Measurements from ENCODE around the gene RAB3C. TPM values are rescaled to one million over a fixed set of nuclear protein-coding genes. Genes with fewer than 3 reads are reported as not detected.

Gene RAB3C
- total RNA-seq, 1 donor from 2014 or later: 46.5 TPM

DNA sequence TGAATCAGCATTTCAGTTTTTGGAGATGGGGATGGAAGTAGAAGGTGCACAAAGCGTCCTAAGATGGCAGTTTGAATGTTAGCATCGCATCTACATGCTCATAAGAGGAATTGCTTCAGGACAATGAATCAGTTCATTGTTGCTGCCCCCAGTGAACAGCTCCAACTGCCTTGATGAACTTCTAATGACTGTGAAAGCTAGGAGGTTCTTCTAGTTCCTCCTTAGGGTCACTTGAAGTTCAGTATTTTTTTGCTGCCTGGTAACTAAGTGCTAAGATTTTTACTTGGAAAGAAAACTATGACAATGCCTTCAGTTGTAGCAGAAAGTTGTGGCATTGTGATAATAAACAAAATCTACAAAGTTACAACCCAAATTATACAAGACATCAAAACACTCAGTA lies 271.6 kb downstream of the RAB3C start:
- no peak for FAIRE-seq
- DNase-seq (ENCODE audit: low spot score in 2 of 2): no peak

DNA sequence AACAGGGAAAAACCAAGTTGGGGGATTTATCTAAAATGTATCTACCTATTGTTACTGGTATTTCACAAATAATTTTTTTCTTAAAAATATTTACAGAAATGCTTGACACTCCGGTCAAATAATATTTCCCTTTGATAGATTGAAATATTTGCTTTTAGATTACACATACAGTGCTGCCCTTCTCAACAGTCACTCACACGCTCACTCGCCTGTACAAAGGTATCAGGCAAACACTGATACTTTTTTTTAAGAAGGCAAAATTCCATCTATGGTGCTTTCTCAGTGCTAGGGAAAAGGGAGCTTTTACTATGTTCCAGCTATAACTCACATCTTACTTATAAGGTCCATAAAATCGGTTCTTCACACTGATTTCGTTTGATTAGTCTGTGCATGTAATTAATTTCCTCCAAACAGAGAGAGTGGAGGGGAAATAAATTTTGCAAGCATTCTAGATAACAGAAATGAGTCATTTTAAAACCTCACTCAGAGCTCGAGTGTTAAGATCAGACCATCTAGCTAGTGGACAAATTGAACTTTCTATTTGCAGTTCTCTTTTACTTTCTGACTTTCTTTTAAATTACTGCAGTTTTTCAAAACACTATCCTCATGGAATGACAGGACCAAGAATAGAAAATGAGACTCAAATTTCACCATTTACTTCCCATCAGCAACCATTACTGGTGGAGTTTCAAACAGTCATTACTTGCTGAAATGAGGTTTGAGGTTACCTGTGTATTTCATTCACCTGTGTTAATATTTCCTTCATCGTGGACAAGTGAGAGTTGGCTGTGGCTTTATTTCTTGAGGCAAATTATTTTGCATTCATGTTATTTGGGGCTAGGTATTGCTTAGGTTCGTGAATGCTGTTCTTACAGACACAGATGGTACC lies 273.2 kb downstream of the RAB3C start:
- DNase-seq (ENCODE audit: low spot score in 2 of 2) (no peak), FAIRE-seq (no peak)

DNA sequence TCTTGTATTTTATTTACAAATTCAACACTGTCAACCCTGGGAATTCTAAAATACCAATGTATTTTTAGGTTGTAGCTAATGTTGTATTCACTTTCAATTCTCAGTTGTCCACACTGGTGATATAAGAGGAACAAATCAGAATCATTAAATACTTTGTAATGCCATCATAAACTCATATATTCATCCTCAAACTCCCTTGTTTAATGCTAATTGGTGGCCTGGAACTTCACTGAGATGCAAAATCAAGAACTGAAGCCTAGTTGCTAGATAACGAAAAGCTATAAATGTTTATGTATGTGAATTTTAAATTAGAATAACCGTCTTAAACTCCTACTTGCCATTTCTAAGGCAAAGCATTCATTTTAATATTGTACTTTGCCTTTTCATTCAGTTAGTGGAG lies 274.7 kb downstream of the RAB3C start:
- DNase-seq (ENCODE audit: low spot score in 2 of 2) (no peak), FAIRE-seq (no peak)

DNA sequence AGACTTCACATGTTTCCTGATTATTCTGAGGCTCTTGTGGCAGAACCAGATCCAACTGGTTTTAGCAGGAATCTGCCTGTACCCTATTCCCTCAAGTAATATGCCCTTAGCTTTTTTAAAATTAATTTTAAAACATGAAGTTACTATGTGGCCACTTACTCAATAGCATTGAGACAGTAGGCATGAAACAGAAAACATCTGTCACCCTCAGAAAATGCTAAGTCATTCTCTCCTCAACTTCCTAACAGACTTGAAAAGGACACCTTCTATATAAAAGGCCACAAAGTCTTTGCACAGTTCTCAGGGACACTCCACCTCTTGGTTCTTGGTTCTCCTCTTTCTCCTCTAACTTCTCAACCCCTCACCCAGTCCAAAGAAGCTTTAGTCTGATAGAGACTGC lies 277.8 kb downstream of the RAB3C start:
- DNase-seq (ENCODE audit: low spot score in 2 of 2): no peak
- FAIRE-seq: no peak

DNA sequence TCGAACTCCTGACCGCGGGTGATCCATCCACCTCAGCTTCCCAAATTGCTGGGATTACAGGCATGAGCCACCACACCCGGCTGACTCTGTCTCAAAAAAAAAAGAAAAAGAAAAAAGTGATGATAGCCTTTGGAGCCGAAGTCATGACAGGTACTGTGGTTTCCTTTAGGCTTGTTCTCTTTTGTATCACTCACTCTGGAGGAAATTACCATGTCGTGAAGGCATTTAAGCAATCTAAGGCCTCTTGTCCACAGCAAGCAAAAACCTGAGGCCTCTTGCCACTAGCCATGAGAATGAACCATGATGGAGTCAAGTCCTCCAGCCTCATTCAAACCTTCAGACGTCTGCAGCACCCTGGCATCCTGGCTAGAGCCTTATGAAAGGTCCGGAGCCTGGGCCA lies 286.1 kb downstream of the RAB3C start:
- FAIRE-seq: no peak
- no peak for DNase-seq (ENCODE audit: low spot score in 2 of 2)

DNA sequence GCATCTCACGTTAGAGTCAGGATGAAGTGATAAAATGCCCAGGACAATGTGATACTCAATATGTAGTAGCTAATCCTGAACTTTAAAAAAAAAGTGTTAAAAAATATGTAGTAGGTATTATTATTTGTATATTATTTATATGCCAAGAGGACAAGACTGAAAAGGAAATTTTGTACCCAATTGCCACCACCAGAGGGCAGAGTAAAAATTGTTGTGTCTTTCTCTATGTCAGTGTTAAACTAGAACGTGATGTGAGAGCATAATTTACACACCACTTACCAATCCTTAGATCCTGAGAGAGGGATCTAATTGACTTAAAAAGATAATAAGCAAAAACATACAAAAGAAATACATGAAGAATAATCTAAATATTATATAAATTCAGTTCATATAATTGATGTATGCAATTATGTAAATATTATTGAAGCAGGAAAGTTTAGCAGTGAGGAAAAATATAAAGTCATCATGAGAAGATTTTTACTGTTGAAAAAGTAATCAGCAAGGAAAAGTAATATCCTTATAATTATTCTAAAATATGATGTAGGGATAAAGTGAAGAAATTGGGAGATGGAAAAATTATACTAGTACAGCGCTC lies 288.9 kb downstream of the RAB3C start:
- no peak for DNase-seq (ENCODE audit: low spot score in 2 of 2)
- no peak for FAIRE-seq

DNA sequence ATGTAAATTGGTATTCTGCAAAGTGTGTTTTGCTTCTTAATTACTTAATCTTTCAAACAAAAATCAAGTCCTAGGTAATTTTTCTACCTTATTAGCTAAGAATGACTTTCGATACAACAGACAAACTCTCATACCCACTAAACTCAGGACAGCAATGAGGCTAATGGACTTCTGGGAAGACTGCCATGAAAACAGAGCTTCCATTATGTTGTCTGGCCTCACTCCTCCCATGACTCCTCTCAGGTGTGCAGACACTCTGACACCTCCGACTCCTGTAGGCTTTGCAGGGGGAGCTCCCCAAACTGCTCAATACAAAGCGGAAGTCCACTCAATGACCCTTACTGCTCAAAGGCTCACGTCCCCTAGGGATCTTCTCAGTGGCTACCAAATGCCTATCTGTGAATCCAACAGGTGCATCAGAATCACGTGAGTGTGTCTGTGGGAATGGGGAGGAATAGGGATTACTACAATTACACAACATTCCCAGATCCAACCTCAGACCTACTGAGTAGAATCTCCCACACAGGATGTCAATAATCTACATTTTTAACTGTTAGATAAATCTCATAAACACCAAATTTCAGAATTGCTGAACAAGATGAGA lies 289.9 kb downstream of the RAB3C start:
- DNase-seq (ENCODE audit: low spot score in 2 of 2): no peak

DNA sequence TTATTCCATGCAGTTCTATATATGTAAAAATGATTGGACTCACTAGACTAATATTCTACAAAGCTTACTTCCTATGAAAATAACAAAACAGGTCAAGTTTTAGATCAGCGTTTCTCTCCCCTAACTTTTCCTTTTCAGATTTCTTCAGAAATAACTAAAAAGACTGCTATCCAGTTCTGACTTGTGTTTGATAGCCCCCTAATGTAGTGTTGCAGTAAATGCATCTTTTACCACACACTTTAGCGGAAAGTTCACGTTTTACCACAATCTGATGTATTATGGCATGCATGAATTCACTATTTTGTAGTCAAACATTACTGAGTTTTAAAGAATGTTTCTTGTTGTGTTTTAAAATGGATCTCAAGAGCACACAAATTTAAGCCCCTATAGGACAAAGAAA lies 292.7 kb downstream of the RAB3C start:
- FAIRE-seq (no peak), DNase-seq (ENCODE audit: low spot score in 2 of 2) (no peak)

More for the DNA sequence above, 289.9 kb downstream of the RAB3C start:
- no peak for FAIRE-seq

DNA sequence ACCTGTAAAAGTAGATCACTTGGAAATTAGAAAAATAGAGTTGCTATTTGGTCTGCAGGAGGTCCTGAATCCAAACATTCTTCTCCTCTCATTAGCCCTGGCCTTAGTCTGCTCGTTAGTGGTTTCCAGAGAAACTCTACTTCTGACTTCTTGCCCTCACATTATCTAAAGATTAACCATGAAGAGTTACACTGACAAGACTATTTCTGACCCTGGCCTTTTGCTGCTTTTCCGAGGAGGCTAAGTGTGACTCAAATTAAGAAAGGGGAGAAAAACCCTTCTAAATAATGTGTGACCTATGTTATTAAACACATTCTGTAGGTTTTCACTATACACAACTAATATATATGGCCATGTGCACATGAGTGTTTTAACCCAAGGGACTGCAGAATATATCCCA lies 302.4 kb downstream of the RAB3C start:
- DNase-seq (ENCODE audit: low spot score in 2 of 2) (no peak), FAIRE-seq (no peak)

DNA sequence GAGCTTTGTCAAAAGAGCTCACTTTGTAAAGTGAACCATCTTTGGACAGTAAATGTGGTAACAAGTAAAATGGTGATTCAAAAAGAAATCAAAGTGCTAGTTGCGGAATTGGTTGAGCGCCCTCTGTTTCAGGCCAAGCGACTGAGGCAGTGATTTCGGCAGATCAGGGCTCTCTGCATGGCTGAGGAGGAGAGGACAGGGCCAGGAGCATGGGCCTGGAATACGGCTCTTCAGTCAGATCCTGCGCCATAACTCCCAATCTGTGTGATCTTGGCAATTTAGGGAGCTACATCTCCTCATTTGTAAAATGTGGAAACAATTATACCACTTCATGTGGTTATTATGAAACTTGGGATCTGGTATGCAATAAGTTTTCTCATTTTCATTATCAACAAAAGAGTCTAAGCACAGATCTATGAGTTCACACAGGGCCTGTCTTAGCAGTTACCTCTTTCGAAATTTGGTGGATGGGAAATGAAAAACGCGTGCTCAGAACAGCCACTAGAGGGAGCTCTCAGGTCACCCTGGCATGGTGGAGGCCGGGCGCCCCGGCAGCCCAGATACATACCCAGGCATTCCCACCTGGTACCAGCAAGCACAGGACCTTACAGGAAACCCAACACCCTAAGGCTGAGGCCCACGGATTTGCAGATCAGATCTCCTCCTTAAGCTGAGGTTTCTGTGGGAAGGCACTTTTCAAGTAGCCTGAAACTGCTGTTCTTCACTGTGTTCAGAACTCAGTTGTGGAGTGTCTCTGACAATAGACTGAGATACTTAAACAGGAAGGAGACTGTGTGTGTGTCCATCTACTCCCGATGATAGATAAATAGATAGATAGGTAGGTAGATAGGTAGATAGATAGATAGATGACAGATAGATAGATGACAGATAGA lies 303.7 kb downstream of the RAB3C start:
- peak in 1 of 2 donors; percentile 45 for DNase-seq (ENCODE audit: low spot score in 2 of 2)
- no peak for FAIRE-seq

DNA sequence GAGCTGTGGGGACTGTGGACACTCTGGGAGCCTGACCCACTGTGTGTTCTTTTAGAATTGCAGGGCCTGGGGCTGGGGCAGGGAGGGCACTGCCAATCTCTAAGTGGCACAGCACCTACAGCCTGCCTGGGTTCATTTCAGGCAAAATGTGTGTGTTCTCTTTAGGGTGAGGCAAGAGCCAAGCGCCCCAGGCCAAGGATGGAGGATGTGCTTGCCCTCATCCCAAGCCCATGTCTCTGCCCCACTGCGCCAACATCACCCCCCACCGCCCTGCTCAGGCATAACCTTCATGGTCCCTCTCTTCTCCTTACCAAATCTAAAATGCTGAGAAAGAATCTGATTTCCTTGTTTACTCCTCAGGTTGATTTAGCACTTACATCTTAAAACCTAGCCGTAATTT lies 304.4 kb downstream of the RAB3C start:
- no peak for FAIRE-seq

DNA sequence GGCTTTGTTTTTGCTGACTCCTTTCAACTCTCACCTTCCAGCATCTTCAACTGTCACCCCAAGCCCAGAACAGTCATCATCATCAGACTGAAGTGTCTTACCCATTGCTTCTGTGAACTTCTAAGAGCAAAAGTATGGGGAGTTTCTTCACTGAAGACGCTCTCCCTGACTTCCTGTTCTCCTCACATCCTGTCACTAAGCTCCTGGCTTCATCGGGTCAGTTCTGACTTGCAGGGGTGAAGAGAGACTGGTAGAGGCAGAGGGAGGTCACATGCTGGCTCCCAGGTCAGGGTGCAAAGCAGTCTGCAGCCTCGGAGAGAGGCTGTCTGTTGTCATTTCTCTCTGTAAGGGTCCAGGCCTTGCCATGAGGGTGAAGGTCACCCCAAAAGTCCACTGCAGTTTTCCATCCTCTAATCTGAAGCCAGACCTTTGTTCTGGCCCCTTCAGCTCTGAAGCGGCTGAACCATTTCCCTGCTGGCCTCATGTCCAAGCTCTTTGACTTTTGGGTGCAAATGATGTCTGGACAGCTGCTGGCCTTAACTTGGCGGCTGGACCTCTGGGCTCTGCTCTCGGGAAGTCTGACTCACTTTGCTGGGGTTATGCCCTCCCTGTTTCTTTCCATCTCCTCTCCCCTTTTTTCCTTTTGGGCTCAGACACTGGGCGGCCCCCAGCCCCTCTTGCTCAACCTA lies 305.0 kb downstream of the RAB3C start:
- no peak for DNase-seq (ENCODE audit: low spot score in 2 of 2)
- no peak for FAIRE-seq

More for the DNA sequence above, 304.4 kb downstream of the RAB3C start:
- DNase-seq (ENCODE audit: low spot score in 2 of 2): no peak

DNA sequence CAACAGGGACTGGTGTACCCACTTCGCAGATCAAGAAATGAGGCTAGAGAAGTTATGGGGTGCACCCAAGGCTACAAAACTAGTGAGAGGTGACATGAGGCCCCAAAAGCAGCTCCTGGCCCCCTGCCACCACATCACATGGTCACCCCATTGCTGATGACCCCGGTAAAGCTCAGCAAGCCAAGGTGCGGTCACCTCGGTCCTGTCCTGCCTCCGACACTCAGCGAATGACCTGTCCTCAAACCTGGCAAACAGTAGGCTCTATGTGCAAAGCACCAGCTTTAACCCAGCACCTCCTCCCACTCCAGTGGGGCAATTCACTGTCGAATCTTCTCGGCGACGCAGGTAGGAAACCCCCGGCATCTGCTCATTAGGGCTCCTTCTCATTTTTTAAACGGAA lies 307.4 kb downstream of the RAB3C start:
- no peak for DNase-seq (ENCODE audit: low spot score in 2 of 2)
- no peak for FAIRE-seq

DNA sequence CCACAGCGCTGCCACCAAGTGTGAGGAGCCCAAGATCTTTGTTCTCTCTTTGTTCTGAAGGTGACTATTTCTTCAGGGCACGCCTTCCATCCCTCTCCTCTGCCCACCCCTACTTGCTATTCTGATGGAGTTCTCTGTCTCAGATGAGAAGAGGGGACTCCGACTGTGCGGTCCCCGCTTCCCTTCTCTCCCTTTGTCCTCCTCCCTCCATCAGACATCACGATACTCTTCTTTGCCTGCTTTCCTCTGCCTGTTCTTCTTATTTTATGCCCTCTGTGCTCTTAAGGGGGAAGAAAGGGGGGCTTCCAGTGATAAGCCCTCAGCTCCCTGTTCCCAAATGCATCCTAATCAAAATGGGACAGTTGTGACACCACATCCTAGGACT lies 307.8 kb downstream of the RAB3C start:
- DNase-seq (ENCODE audit: low spot score in 2 of 2) (no peak), FAIRE-seq (no peak)

DNA sequence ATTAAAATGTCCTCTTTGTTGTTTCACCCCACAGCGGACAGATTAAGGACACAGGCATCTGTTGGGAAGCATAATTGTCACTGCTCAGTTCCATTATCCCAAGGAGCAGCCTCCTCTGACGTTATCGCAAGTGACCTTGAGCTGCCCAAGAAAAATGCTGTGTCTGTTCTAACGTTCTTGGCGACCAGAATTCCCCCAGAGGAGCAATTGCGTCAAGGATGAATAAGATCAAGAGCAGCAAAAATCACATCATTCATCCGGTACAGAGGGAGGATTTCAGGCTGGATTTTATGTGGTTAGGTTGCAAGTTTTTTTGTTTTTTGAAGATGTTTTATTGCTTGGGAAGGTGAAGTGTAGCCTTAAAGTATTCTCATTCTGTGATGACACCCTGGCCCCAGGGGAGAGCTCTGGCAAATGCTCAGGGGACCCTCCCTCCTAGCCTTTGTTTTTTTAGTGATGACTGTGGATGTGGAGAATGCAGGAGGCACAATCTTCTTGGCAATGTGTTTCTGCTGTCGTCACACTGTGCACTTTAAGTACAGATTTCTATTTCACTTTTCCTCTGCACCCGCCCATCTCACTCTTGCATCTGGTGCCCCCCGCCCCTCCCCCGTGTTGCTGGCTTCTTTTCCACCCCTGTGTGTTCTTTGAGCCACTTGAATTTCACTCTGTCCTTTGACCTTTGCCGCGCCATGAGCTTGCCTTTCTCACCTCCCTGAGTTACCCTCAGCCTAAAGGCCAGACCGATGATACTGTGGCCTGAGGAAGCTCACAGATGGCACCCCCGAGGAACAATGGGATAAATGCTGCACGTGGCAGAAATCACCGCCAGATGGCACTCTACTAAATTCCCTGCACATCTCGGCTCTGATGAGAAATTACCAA lies 308.5 kb downstream of the RAB3C start:
- DNase-seq (ENCODE audit: low spot score in 2 of 2) (peak; percentile 10 to 50), FAIRE-seq (no peak)

DNA sequence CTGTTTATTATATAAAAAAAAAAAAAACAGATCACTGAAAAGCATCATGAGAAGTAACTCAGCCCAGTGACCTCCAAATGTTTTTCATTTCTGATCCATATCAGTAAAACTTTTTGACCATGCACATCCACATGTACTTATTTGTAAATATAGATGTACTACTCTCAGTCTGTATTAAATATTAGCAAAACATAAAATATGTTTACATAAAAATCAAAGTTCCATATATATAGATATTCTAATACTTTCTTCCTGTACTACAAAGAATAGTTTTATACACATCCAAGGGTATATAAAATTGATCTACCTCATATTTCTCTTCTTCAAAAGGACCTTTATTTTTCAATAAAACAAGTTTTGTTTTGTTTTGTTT lies 309.1 kb downstream of the RAB3C start:
- DNase-seq (ENCODE audit: low spot score in 2 of 2) (no peak), FAIRE-seq (peak; percentile 36)

DNA sequence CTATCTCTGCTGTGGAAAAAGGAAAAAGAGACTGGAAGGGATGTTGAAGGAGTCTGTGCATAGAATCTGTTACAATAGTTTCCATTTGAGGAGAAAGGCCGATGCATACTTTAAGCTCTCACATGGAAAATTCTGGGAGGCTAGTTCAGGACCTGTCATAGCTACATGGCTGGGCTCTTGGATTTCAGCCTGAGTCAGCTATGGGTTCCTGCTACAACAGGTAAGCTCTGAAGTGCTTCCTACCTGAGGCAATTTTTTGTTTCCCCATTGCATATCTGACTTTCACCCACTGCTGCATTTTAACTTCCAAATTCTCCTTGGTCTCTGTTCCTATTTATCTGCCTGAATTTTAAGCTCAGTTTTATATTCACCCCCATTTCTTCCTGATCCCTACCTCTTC lies 310.7 kb downstream of the RAB3C start:
- no peak for DNase-seq (ENCODE audit: low spot score in 2 of 2)
- no peak for FAIRE-seq

DNA sequence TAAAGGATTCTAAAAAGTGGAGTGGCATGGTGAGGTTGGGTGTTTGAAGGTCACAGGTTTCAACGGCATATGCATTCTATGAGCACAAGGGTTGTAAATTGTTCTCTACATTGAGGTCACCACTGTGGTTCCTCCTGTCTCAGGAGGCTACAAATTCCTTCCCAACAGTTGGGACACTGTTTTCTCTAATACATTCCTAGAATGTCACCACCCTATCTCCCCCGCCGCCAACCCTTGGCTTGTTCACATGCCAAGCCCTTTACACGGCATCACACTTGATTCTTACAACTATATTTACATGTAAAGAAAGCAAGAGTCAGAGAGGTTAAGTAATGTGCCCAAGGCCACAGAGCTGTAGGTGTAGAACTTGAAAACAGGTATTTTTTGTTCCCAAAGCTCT lies 315.1 kb downstream of the RAB3C start:
- FAIRE-seq (no peak), DNase-seq (ENCODE audit: low spot score in 2 of 2) (no peak)

DNA sequence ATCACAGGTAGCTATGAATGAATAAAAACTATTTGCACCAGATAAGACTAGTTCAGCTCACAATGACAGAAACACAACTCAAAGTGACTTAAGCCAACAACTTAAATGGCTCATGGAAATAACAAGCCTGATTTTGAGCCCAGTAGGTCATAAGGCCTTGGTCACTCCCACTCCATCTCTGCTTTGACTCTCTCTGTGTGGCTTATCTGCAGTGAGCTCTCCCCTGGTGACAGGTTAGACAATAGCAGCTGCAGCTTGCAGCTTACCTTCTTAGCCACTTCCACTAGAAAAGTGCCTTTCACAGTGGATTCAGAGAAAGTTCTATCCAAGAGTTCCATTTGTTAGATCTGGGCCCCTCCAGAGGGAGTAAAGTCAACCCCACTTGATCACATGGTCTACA lies 315.7 kb downstream of the RAB3C start:
- FAIRE-seq: no peak
- DNase-seq (ENCODE audit: low spot score in 2 of 2): no peak

Measured in frontal cortex (tissue), 4 donors.